GM23338 (cell line): ENCODE data around the gene PPIP5K2. TPM values are rescaled to one million over a fixed set of nuclear protein-coding genes. Genes with fewer than 3 reads are reported as not detected.

Experiments used
- ATAC-seq: fragments of 200-7000 bp; cut with Tn5 transposase; 3 replicates; pipeline ENCODE4 v1.9.1; 2020
- DNase-seq: peaks from one replicate; pipeline ENCODE4 v3.0.0-alpha.2; 2015; ENCODE audit warnings: low spot score
- H2AFZ ChIP-seq: fragments of 200-600 bp; sonication (generic); 2 replicates; pipeline ENCODE4 v1.8.0; 2016; ENCODE audit warnings: antibody characterized with exemption, mild to moderate bottlenecking, moderate library complexity
- H3F3A ChIP-seq: fragments of 200-600 bp; sonication (generic); replicated peaks from 2 replicates; pipeline ENCODE4 v1.8.0; 2017; ENCODE audit warnings: antibody characterized with exemption, mixed run types, low read depth
- H3K27ac ChIP-seq: fragments of 200-600 bp; sonication (generic); 2 replicates; pipeline ENCODE4 v1.6.1; 2016; ENCODE audit warnings: low read depth
- H3K27me3 ChIP-seq: fragments of 200-600 bp; sonication (generic); 2 replicates; pipeline ENCODE4 v1.8.0; 2016; ENCODE audit warnings: mild to moderate bottlenecking, mixed run types, moderate library complexity; ENCODE audit not compliant: insufficient read depth
- H3K36me3 ChIP-seq: fragments of 200-600 bp; sonication (generic); 2 replicates; pipeline ENCODE4 v1.8.0; 2016; ENCODE audit warnings: mild to moderate bottlenecking; ENCODE audit not compliant: insufficient read depth
- H3K4me1 ChIP-seq: fragments of 200-600 bp; sonication (generic); 2 replicates; pipeline ENCODE4 v1.8.0; 2016; ENCODE audit warnings: mild to moderate bottlenecking, moderate library complexity; ENCODE audit not compliant: insufficient read depth
- H3K4me2 ChIP-seq: fragments of 200-600 bp; sonication (generic); 2 replicates; pipeline ENCODE4 v1.7.1; 2017; ENCODE audit warnings: mixed run types
- H3K4me3 ChIP-seq: fragments of 200-600 bp; sonication (generic); 2 replicates; pipeline ENCODE4 v1.6.1; 2016; ENCODE audit warnings: mixed run types
- H3K79me2 ChIP-seq: fragments of 200-600 bp; sonication (generic); replicated peaks from 2 replicates; pipeline ENCODE4 v1.8.0; 2017; ENCODE audit warnings: mild to moderate bottlenecking; ENCODE audit not compliant: insufficient read depth
- H3K9me2 ChIP-seq: fragments of 200-600 bp; sonication (generic); 2 replicates; pipeline ENCODE4 v1.8.0; 2017; ENCODE audit not compliant: insufficient read depth
- H4K20me1 ChIP-seq: fragments of 200-600 bp; sonication (generic); replicated peaks from 2 replicates; pipeline ENCODE4 v1.8.0; 2017; ENCODE audit warnings: mild to moderate bottlenecking; ENCODE audit not compliant: insufficient read depth
- H3K27ac Mint-ChIP-seq: 2 replicates; pipeline ENCODE4 v1.8.0; 2020; ENCODE audit warnings: inconsistent platforms, mild to moderate bottlenecking, moderate library complexity, mixed read lengths
- H3K27me3 Mint-ChIP-seq: 3 replicates; pipeline ENCODE4 v1.8.0; 2022; ENCODE audit warnings: low read depth, mild to moderate bottlenecking, moderate library complexity, mixed read lengths, inconsistent platforms; ENCODE audit not compliant: insufficient read depth, poor library complexity
- H3K36me3 Mint-ChIP-seq: 3 replicates; pipeline ENCODE4 v1.8.0; 2021; ENCODE audit warnings: low read depth, mild to moderate bottlenecking, inconsistent platforms, moderate library complexity, mixed read lengths
- H3K4me1 Mint-ChIP-seq: 3 replicates; pipeline ENCODE4 v1.8.0; 2020; ENCODE audit warnings: mild to moderate bottlenecking, inconsistent platforms, mixed read lengths
- H3K4me3 Mint-ChIP-seq: 3 replicates; pipeline ENCODE4 v1.8.0; 2021; ENCODE audit warnings: moderate library complexity, mild to moderate bottlenecking, inconsistent platforms, mixed read lengths
- H3K9me3 Mint-ChIP-seq: 3 replicates; pipeline ENCODE4 v1.8.0; 2020; ENCODE audit warnings: moderate library complexity, mild to moderate bottlenecking, inconsistent platforms, mixed read lengths
- CREB1 ChIP-seq: fragments of 250-450 bp; sonication (Bioruptor Pico); IDR thresholded peaks from 2 replicates; pipeline ENCODE4 v1.5.0; 2020; ENCODE audit warnings: low read depth, mild to moderate bottlenecking, moderate library complexity
- EZH2 ChIP-seq: fragments of 200-600 bp; sonication (generic); IDR thresholded peaks from one replicate; pipeline ENCODE4 v1.8.0; 2017; ENCODE audit warnings: antibody characterized with exemption, mild to moderate bottlenecking, low read depth; ENCODE audit not compliant: unreplicated experiment
- EZH2phosphoT487 ChIP-seq: fragments of 200-600 bp; sonication (generic); IDR thresholded peaks from one replicate; pipeline ENCODE4 v1.8.1; 2018; ENCODE audit warnings: antibody characterized with exemption; ENCODE audit not compliant: unreplicated experiment
- JUNB ChIP-seq: IDR thresholded peaks from one replicate; pipeline ENCODE4 v1.6.1; 2016; ENCODE audit warnings: antibody characterized with exemption; ENCODE audit not compliant: unreplicated experiment
- NANOG ChIP-seq: IDR thresholded peaks from 2 replicates; pipeline ENCODE4 v1.6.1; 2016; ENCODE audit warnings: antibody characterized with exemption, borderline replicate concordance
- STAT1 ChIP-seq: IDR thresholded peaks from one replicate; pipeline ENCODE4 v1.6.1; 2016; ENCODE audit warnings: antibody characterized with exemption; ENCODE audit not compliant: unreplicated experiment
- ZNF114 ChIP-seq: fragments of 250-450 bp; sonication (Bioruptor Pico); IDR thresholded peaks from 2 replicates; pipeline ENCODE4 v1.5.0; 2020; ENCODE audit warnings: mild to moderate bottlenecking, moderate library complexity
- ZNF331 ChIP-seq: fragments of 250-450 bp; sonication (Bioruptor Pico); IDR thresholded peaks from 2 replicates; pipeline ENCODE4 v1.5.0; 2020; ENCODE audit warnings: low read depth, mild to moderate bottlenecking, moderate library complexity
- polyA plus RNA-seq: library from polyadenylated mRNA; unstranded; fragments of >200 nt; fragmentation: Nextera tagmentation; extraction: Ambion mirVana; gene quantifications from 2 replicates; pipeline ENCODE4 v1.2.1, GENCODE V29; 2016
- total RNA-seq: library from RNA; depleted of rRNA; stranded (reverse); fragments of >200 nt; shearing (Covaris generic); gene quantifications from 2 replicates; pipeline ENCODE4 v1.2.3, GENCODE V29; 2014
- TF ChIP-seq, protein P1 (sequence below): IDR thresholded peaks from 2 replicates; pipeline ENCODE4 v1.6.1; 2016; ENCODE audit warnings: antibody characterized with exemption
- TF ChIP-seq, protein P2 (sequence below): fragments of 250-450 bp; sonication (Bioruptor Pico); IDR thresholded peaks from 2 replicates; pipeline ENCODE4 v1.5.0; 2020; ENCODE audit warnings: mild to moderate bottlenecking, moderate library complexity
- TF ChIP-seq, protein P3 (sequence below): IDR thresholded peaks from one replicate; pipeline ENCODE4 v1.6.1; 2018; ENCODE audit warnings: antibody characterized with exemption; ENCODE audit not compliant: unreplicated experiment
- TF ChIP-seq, protein P4 (sequence below), 2 experiments: fragments of 200-600 bp in 1 of 2; sonication (generic) in 1 of 2; conservative IDR thresholded peaks; 2 replicates each; pipeline versions ENCODE4 v1.5.1 to v1.6.1; 2016 to 2017; ENCODE audit warnings: antibody characterized with exemption in 2 of 2, low read depth in 2 of 2, mild to moderate bottlenecking in 2 of 2, moderate library complexity in 1 of 2

PPIP5K2 gene
- total and polyA plus RNA-seq, 2 experiments from 2014 or later = 41.7 to 45.4 TPM

DNA sequence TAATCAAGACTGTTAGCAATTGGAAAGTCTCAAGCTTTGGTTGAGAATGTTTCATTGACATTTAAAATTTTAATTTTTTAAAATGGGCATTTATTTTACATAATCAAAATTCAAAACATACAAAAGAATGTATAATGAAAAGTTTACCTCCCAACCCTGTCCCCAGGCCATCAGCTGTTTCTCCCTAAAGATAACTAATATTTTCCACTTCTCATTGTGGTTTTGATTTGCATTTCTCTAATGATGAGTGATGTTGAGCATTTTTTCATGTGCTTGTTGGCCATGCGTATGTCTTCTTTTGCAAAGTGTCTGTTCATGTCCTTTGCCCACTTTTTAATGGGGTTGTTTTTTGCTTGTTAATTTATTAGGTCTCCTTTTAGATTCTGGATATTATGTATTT, 127.0 kb downstream of the PPIP5K2 start:
- H3K79me2 ChIP-seq = no peaks in the 10 kb centered on the region
- H3F3A ChIP-seq = no peaks in the 10 kb centered on the region
- H3K9me2 ChIP-seq = no peaks in the 10 kb centered on the region; the same call in 1 of the 2 replicates
- no peak overlapping the region for H2AFZ ChIP-seq
- Mint-ChIP-seq H3K36me3 (no peaks in the 10 kb centered on the region), H3K4me3 (no peak overlapping the region), H3K4me1 (no peaks in the 10 kb centered on the region; the same call in 1 of the 3 replicates), H3K27me3 (peaks cover 5% of the 10 kb centered on the region), H3K27ac (no peak overlapping the region), H3K9me3 (no peaks in the 10 kb centered on the region; the same call in 2 of the 3 replicates)
- ATAC-seq (no peak), DNase-seq (no peak)
- H4K20me1 ChIP-seq = no peaks in the 10 kb centered on the region
- no peaks in the 10 kb centered on the region for H3K4me1 ChIP-seq
- H3K27ac ChIP-seq = no peak overlapping the region
- H3K36me3 ChIP-seq = no peaks in the 10 kb centered on the region
- no peak overlapping the region for H3K4me3 ChIP-seq
- no peak overlapping the region for H3K4me2 ChIP-seq
- TF ChIP-seq EZH2 (no peak), EZH2phosphoT487 (no peak), JUNB (no peak), NANOG (no peak), STAT1 (no peak), ZNF114 (no peak), ZNF331 (CRISPR knock-in tag) (no peak), CREB1 (CRISPR knock-in tag) (no peak)
- TF ChIP-seq, protein P1, sequence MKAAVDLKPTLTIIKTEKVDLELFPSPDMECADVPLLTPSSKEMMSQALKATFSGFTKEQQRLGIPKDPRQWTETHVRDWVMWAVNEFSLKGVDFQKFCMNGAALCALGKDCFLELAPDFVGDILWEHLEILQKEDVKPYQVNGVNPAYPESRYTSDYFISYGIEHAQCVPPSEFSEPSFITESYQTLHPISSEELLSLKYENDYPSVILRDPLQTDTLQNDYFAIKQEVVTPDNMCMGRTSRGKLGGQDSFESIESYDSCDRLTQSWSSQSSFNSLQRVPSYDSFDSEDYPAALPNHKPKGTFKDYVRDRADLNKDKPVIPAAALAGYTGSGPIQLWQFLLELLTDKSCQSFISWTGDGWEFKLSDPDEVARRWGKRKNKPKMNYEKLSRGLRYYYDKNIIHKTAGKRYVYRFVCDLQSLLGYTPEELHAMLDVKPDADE = no peak
- TF ChIP-seq, protein P2, sequence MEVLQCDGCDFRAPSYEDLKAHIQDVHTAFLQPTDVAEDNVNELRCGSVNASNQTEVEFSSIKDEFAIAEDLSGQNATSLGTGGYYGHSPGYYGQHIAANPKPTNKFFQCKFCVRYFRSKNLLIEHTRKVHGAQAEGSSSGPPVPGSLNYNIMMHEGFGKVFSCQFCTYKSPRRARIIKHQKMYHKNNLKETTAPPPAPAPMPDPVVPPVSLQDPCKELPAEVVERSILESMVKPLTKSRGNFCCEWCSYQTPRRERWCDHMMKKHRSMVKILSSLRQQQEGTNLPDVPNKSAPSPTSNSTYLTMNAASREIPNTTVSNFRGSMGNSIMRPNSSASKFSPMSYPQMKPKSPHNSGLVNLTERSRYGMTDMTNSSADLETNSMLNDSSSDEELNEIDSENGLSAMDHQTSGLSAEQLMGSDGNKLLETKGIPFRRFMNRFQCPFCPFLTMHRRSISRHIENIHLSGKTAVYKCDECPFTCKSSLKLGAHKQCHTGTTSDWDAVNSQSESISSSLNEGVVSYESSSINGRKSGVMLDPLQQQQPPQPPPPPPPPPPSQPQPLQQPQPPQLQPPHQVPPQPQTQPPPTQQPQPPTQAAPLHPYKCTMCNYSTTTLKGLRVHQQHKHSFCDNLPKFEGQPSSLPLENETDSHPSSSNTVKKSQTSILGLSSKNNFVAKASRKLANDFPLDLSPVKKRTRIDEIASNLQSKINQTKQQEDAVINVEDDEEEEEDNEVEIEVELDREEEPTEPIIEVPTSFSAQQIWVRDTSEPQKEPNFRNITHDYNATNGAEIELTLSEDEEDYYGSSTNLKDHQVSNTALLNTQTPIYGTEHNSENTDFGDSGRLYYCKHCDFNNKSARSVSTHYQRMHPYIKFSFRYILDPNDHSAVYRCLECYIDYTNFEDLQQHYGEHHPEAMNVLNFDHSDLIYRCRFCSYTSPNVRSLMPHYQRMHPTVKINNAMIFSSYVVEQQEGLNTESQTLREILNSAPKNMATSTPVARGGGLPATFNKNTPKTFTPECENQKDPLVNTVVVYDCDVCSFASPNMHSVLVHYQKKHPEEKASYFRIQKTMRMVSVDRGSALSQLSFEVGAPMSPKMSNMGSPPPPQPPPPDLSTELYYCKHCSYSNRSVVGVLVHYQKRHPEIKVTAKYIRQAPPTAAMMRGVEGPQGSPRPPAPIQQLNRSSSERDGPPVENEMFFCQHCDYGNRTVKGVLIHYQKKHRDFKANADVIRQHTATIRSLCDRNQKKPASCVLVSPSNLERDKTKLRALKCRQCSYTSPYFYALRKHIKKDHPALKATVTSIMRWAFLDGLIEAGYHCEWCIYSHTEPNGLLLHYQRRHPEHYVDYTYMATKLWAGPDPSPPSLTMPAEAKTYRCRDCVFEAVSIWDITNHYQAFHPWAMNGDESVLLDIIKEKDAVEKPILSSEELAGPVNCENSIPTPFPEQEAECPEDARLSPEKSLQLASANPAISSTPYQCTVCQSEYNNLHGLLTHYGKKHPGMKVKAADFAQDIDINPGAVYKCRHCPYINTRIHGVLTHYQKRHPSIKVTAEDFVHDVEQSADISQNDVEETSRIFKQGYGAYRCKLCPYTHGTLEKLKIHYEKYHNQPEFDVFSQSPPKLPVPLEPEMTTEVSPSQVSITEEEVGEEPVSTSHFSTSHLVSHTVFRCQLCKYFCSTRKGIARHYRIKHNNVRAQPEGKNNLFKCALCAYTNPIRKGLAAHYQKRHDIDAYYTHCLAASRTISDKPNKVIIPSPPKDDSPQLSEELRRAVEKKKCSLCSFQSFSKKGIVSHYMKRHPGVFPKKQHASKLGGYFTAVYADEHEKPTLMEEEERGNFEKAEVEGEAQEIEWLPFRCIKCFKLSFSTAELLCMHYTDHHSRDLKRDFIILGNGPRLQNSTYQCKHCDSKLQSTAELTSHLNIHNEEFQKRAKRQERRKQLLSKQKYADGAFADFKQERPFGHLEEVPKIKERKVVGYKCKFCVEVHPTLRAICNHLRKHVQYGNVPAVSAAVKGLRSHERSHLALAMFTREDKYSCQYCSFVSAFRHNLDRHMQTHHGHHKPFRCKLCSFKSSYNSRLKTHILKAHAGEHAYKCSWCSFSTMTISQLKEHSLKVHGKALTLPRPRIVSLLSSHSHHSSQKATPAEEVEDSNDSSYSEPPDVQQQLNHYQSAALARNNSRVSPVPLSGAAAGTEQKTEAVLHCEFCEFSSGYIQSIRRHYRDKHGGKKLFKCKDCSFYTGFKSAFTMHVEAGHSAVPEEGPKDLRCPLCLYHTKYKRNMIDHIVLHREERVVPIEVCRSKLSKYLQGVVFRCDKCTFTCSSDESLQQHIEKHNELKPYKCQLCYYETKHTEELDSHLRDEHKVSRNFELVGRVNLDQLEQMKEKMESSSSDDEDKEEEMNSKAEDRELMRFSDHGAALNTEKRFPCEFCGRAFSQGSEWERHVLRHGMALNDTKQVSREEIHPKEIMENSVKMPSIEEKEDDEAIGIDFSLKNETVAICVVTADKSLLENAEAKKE (CRISPR knock-in tag) = no peak
- TF ChIP-seq, protein P3, sequence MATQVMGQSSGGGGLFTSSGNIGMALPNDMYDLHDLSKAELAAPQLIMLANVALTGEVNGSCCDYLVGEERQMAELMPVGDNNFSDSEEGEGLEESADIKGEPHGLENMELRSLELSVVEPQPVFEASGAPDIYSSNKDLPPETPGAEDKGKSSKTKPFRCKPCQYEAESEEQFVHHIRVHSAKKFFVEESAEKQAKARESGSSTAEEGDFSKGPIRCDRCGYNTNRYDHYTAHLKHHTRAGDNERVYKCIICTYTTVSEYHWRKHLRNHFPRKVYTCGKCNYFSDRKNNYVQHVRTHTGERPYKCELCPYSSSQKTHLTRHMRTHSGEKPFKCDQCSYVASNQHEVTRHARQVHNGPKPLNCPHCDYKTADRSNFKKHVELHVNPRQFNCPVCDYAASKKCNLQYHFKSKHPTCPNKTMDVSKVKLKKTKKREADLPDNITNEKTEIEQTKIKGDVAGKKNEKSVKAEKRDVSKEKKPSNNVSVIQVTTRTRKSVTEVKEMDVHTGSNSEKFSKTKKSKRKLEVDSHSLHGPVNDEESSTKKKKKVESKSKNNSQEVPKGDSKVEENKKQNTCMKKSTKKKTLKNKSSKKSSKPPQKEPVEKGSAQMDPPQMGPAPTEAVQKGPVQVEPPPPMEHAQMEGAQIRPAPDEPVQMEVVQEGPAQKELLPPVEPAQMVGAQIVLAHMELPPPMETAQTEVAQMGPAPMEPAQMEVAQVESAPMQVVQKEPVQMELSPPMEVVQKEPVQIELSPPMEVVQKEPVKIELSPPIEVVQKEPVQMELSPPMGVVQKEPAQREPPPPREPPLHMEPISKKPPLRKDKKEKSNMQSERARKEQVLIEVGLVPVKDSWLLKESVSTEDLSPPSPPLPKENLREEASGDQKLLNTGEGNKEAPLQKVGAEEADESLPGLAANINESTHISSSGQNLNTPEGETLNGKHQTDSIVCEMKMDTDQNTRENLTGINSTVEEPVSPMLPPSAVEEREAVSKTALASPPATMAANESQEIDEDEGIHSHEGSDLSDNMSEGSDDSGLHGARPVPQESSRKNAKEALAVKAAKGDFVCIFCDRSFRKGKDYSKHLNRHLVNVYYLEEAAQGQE = no peak
- TF ChIP-seq, protein P4, sequence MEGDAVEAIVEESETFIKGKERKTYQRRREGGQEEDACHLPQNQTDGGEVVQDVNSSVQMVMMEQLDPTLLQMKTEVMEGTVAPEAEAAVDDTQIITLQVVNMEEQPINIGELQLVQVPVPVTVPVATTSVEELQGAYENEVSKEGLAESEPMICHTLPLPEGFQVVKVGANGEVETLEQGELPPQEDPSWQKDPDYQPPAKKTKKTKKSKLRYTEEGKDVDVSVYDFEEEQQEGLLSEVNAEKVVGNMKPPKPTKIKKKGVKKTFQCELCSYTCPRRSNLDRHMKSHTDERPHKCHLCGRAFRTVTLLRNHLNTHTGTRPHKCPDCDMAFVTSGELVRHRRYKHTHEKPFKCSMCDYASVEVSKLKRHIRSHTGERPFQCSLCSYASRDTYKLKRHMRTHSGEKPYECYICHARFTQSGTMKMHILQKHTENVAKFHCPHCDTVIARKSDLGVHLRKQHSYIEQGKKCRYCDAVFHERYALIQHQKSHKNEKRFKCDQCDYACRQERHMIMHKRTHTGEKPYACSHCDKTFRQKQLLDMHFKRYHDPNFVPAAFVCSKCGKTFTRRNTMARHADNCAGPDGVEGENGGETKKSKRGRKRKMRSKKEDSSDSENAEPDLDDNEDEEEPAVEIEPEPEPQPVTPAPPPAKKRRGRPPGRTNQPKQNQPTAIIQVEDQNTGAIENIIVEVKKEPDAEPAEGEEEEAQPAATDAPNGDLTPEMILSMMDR (conservative IDR thresholded peaks at IDR 0.05; ENCODE audit: low read depth in 2 of 2) = no peak
- H3K27me3 ChIP-seq = no peaks in the 10 kb centered on the region
